GM18858 (cell line): Measurements from ENCODE around the gene FBXL14.
"Not testable (repeated sequence)": the region's sequence is repeated elsewhere in the genome, so short reads cannot be mapped to it uniquely, and the experiment has no call there.

ENCODE experiments used
- ATAC-seq: cut with Tn5 transposase; IDR thresholded peaks from one replicate; pipeline ENCODE4 v1.9.1; 2021; ENCODE audit not compliant: unreplicated experiment

FBXL14 gene

GRCh38 chr12:1573960-1574864, 20.2 kb downstream of the FBXL14 start:
- no peak for ATAC-seq

- ATAC-seq: no peak
Measured at GRCh38 chr12:1572731-1573130, 21.6 kb downstream of the FBXL14 start.

- ATAC-seq: no peak
Measured at GRCh38 chr12:1567852-1568251, 26.5 kb downstream of the FBXL14 start.

- no peak for ATAC-seq
Measured at GRCh38 chr12:1566449-1567135, 27.8 kb downstream of the FBXL14 start.

- no peak for ATAC-seq
Measured at GRCh38 chr12:1565172-1565571, 29.2 kb downstream of the FBXL14 start.

GRCh38 chr12:1564067-1564466, 30.3 kb downstream of the FBXL14 start:
- ATAC-seq: no peak

- no peak for ATAC-seq
Measured at GRCh38 chr12:1562813-1563407, 31.5 kb downstream of the FBXL14 start.

GRCh38 chr12:1560704-1561103, 33.7 kb downstream of the FBXL14 start:
- no peak for ATAC-seq

- ATAC-seq: no peak
Measured at GRCh38 chr12:1559676-1560091, 34.7 kb downstream of the FBXL14 start.

GRCh38 chr12:1558108-1558507, 36.3 kb downstream of the FBXL14 start:
- ATAC-seq: not testable (repeated sequence)

GRCh38 chr12:1553987-1554982, 40.1 kb downstream of the FBXL14 start:
- peak; percentile 98 for ATAC-seq

GRCh38 chr12:1553536-1553935, 40.8 kb downstream of the FBXL14 start:
- no peak for ATAC-seq

- no peak for ATAC-seq
Measured at GRCh38 chr12:1552911-1553491, 41.4 kb downstream of the FBXL14 start.

GRCh38 chr12:1552171-1552570, 42.2 kb downstream of the FBXL14 start:
- no peak for ATAC-seq

- ATAC-seq: no peak
Measured at GRCh38 chr12:1551496-1551895, 42.9 kb downstream of the FBXL14 start.

GRCh38 chr12:1546931-1547640, 47.3 kb downstream of the FBXL14 start:
- ATAC-seq: no peak

- ATAC-seq: no peak
Measured at GRCh38 chr12:1544996-1545700, 49.2 kb downstream of the FBXL14 start.

- no peak for ATAC-seq
Measured at GRCh38 chr12:1542599-1542998, 51.8 kb downstream of the FBXL14 start.

GRCh38 chr12:1540690-1541089, 53.7 kb downstream of the FBXL14 start:
- no peak for ATAC-seq
